WERI-Rb-1 (cell line): Measurements from ENCODE around the gene GRID1.
"Not testable (repeated sequence)": the region's sequence is repeated elsewhere in the genome, so short reads cannot be mapped to it uniquely, and the experiment has no call there.

ENCODE experiments used
- DNase-seq: peaks from one replicate; pipeline ENCODE4 v3.0.0-alpha.2; 2020
- H3K27ac ChIP-seq: fragments of 250-450 bp; sonication (Bioruptor Pico); 2 replicates; pipeline ENCODE4 v1.5.1; 2020; ENCODE audit warnings: mild to moderate bottlenecking, moderate library complexity
- H3K27me3 ChIP-seq: fragments of 250-450 bp; sonication (Bioruptor Pico); 2 replicates; pipeline ENCODE4 v1.5.1; 2021; ENCODE audit warnings: mild to moderate bottlenecking, low read depth, moderate library complexity; ENCODE audit not compliant: insufficient read depth, severe bottlenecking
- H3K36me3 ChIP-seq: fragments of 250-450 bp; sonication (Bioruptor Pico); 2 replicates; pipeline ENCODE4 v1.5.1; 2020; ENCODE audit warnings: mild to moderate bottlenecking, moderate library complexity
- H3K4me3 ChIP-seq: 2 replicates; pipeline ENCODE4 v1.5.1; 2011; ENCODE audit warnings: low read depth, mild to moderate bottlenecking, control low read depth, low read length
- H3K9me3 ChIP-seq: fragments of 250-450 bp; sonication (Bioruptor Pico); 2 replicates; pipeline ENCODE4 v1.5.1; 2021; ENCODE audit warnings: mild to moderate bottlenecking, moderate library complexity; ENCODE audit not compliant: severe bottlenecking
- CTCF ChIP-seq: IDR thresholded peaks from 2 replicates; pipeline ENCODE4 v1.5.1; 2011; ENCODE audit warnings: low read depth, mild to moderate bottlenecking, control low read depth, inconsistent platforms, low read length

The GRID1 gene

GRCh38 chr10:86038371-86038770 is 328.2 kb downstream of the GRID1 start:
- H3K9me3 ChIP-seq: no peaks in the 10 kb centered on the region
- H3K4me3 ChIP-seq: no peak overlapping the region
- no peaks in the 10 kb centered on the region for H3K36me3 ChIP-seq
- TF ChIP-seq CTCF: no peak
- H3K27me3 ChIP-seq: no peaks in the 10 kb centered on the region
- H3K27ac ChIP-seq: no peak overlapping the region
- DNase-seq: no peak

GRCh38 chr10:86037096-86037495 is 329.5 kb downstream of the GRID1 start:
- Histone ChIP-seq H3K4me3 (no peak overlapping the region), H3K9me3 (no peaks in the 10 kb centered on the region), H3K36me3 (no peaks in the 10 kb centered on the region), H3K27me3 (no peaks in the 10 kb centered on the region), H3K27ac (no peak overlapping the region)
- TF ChIP-seq CTCF: no peak
- no peak for DNase-seq

GRCh38 chr10:86036544-86036831 is 330.1 kb downstream of the GRID1 start:
- no peak for TF ChIP-seq CTCF
- H3K36me3 ChIP-seq: no peaks in the 10 kb centered on the region
- H3K4me3 ChIP-seq: no peak overlapping the region
- peaks cover under 1% of the 10 kb centered on the region for H3K9me3 ChIP-seq
- H3K27ac ChIP-seq: no peak overlapping the region
- H3K27me3 ChIP-seq: no peaks in the 10 kb centered on the region
- no peak for DNase-seq

GRCh38 chr10:86035791-86036543 is 330.6 kb downstream of the GRID1 start:
- no peak for TF ChIP-seq CTCF
- H3K27me3 ChIP-seq: no peaks in the 10 kb centered on the region
- peaks cover 5% of the 10 kb centered on the region for H3K9me3 ChIP-seq
- no peak overlapping the region for H3K27ac ChIP-seq
- no peaks in the 10 kb centered on the region for H3K36me3 ChIP-seq
- no peak for DNase-seq
- H3K4me3 ChIP-seq: no peak overlapping the region

- peaks cover 16% of the 10 kb centered on the region for H3K9me3 ChIP-seq
- H3K27ac ChIP-seq: no peak overlapping the region
- no peak for TF ChIP-seq CTCF
- no peak for DNase-seq
- no peak overlapping the region for H3K4me3 ChIP-seq
- no peaks in the 10 kb centered on the region for H3K36me3 ChIP-seq
- H3K27me3 ChIP-seq: no peaks in the 10 kb centered on the region
These were observed 331.9 kb downstream of the GRID1 start for GRCh38 chr10:86034710-86035109.

- Histone ChIP-seq H3K36me3 (no peaks in the 10 kb centered on the region), H3K4me3 (no peak overlapping the region), H3K27me3 (no peaks in the 10 kb centered on the region), H3K27ac (no peak overlapping the region), H3K9me3 (peaks cover 19% of the 10 kb centered on the region)
- DNase-seq: no peak
- TF ChIP-seq CTCF: no peak
These were observed 333.0 kb downstream of the GRID1 start for GRCh38 chr10:86033581-86033980.

GRCh38 chr10:86032087-86032486 is 334.5 kb downstream of the GRID1 start:
- H3K36me3 ChIP-seq, H3K27me3 ChIP-seq, DNase-seq, H3K27ac ChIP-seq, H3K4me3 ChIP-seq: not testable (repeated sequence)
- H3K9me3 ChIP-seq: peaks cover 19% of the 10 kb centered on the region
